H1 (cell line): Measurements from ENCODE around the gene DHTKD1. TPM values are rescaled to one million over a fixed set of nuclear protein-coding genes. Genes with fewer than 3 reads are reported as not detected.

Experiments
- BACH1 ChIP-seq: IDR thresholded peaks from 2 replicates; pipeline ENCODE4 v1.6.1; 2012; ENCODE audit warnings: low read length, improper control_type of control experiment
- CBX8 ChIP-seq: fragments of 300-800, 300-1000 bp; sonication (generic); IDR thresholded peaks from 2 replicates; pipeline ENCODE4 v1.7.1; 2016; ENCODE audit warnings: low read depth, low read length, borderline replicate concordance
- CEBPB ChIP-seq: IDR thresholded peaks from 2 replicates; pipeline ENCODE4 v1.6.1; 2012; ENCODE audit warnings: low read depth, low read length
- CTBP2 ChIP-seq: IDR thresholded peaks from 2 replicates; pipeline ENCODE4 v1.7.0; 2011; ENCODE audit warnings: borderline replicate concordance, mild to moderate bottlenecking, moderate library complexity, mixed read lengths, low read length; ENCODE audit not compliant: insufficient read depth, insufficient read length
- EZH2 ChIP-seq: fragments of 200-600 bp; sonication (generic); IDR thresholded peaks from 2 replicates; pipeline ENCODE4 v1.7.1; 2012; ENCODE audit warnings: low read depth, mild to moderate bottlenecking, moderate library complexity, low read length, inconsistent platforms; ENCODE audit not compliant: severe bottlenecking
- GABPA ChIP-seq: IDR thresholded peaks from 2 replicates; pipeline ENCODE4 v1.6.1; 2011; ENCODE audit warnings: mild to moderate bottlenecking, low read length, moderate library complexity, borderline replicate concordance; ENCODE audit not compliant: insufficient read depth
- GTF2F1 ChIP-seq: IDR thresholded peaks from 2 replicates; pipeline ENCODE4 v1.6.1; 2012; ENCODE audit warnings: low read depth, low read length, improper control_type of control experiment, borderline replicate concordance
- KDM4A ChIP-seq: IDR thresholded peaks from one replicate; pipeline ENCODE4 v1.7.1; 2012; ENCODE audit warnings: low read depth, mild to moderate bottlenecking, moderate library complexity, low read length, inconsistent platforms; ENCODE audit not compliant: severe bottlenecking
- MAFK ChIP-seq: IDR thresholded peaks from 2 replicates; pipeline ENCODE4 v1.6.1; 2012; ENCODE audit warnings: low read depth, mild to moderate bottlenecking, improper control_type of control experiment, low read length
- NRF1 ChIP-seq: IDR thresholded peaks from 2 replicates; pipeline ENCODE4 v1.6.1; 2011; ENCODE audit warnings: mild to moderate bottlenecking, low read depth, low read length, improper control_type of control experiment
- PHF8 ChIP-seq: fragments of 200-600 bp; sonication (generic); conservative IDR thresholded peaks from 2 replicates; pipeline ENCODE4 v1.7.1; 2012; ENCODE audit warnings: low read depth, mild to moderate bottlenecking, inconsistent platforms, low read length, moderate library complexity
- POLR2A ChIP-seq, 2 experiments: IDR thresholded peaks; 1 replicate in 1 of 2; 2 replicates in 1 of 2; pipeline ENCODE4 v1.6.1; 2011; ENCODE audit warnings: low read depth in 2 of 2, low read length in 2 of 2, mild to moderate bottlenecking in 2 of 2; ENCODE audit errors: control extremely low read depth in 1 of 2
- POLR2AphosphoS5 ChIP-seq: IDR thresholded peaks from 2 replicates; pipeline ENCODE4 v1.6.1; 2011; ENCODE audit warnings: low read depth, low read length
- POU5F1 ChIP-seq: IDR thresholded peaks from 2 replicates; pipeline ENCODE4 v1.6.1; 2011; ENCODE audit warnings: low read depth, mild to moderate bottlenecking, low read length, moderate library complexity
- RFX5 ChIP-seq: IDR thresholded peaks from 2 replicates; pipeline ENCODE4 v1.6.1; 2011; ENCODE audit warnings: low read depth, low read length, improper control_type of control experiment, borderline replicate concordance
- RXRA ChIP-seq: IDR thresholded peaks from 2 replicates; pipeline ENCODE4 v1.6.1; 2011; ENCODE audit warnings: low read depth, mild to moderate bottlenecking, low read length, moderate library complexity; ENCODE audit not compliant: insufficient read depth
- SAP30 ChIP-seq: fragments of 300-600 bp; sonication (generic); IDR thresholded peaks from 2 replicates; pipeline ENCODE4 v1.7.1; 2012; ENCODE audit warnings: low read length, moderate library complexity, mild to moderate bottlenecking, inconsistent platforms; ENCODE audit not compliant: insufficient read depth, insufficient replicate concordance
- SIN3A ChIP-seq, 2 experiments: IDR thresholded peaks in 1 of 2; conservative IDR thresholded peaks in 1 of 2; 2 replicates each; pipeline ENCODE4 v1.6.1; 2011 to 2012; ENCODE audit warnings: low read length in 2 of 2, improper control_type of control experiment in 1 of 2, low read depth in 1 of 2, mild to moderate bottlenecking in 1 of 2
- SIRT6 ChIP-seq: IDR thresholded peaks from one replicate; pipeline ENCODE4 v1.7.1; 2012; ENCODE audit warnings: low read length, inconsistent platforms
- SP1 ChIP-seq: IDR thresholded peaks from 2 replicates; pipeline ENCODE4 v1.6.1; 2011; ENCODE audit warnings: low read depth, low read length
- SP2 ChIP-seq: IDR thresholded peaks from 2 replicates; pipeline ENCODE4 v1.6.1; 2012; ENCODE audit warnings: mild to moderate bottlenecking, low read length, inconsistent platforms
- TAF7 ChIP-seq: optimal IDR thresholded peaks from 2 replicates; pipeline ENCODE3; 2011; ENCODE audit warnings: low read depth, mild to moderate bottlenecking, inconsistent platforms, low read length, moderate library complexity, borderline replicate concordance
- TBP ChIP-seq: IDR thresholded peaks from 2 replicates; pipeline ENCODE4 v1.6.1; 2011; ENCODE audit warnings: low read depth, low read length, improper control_type of control experiment
- TEAD4 ChIP-seq: IDR thresholded peaks from 2 replicates; pipeline ENCODE4 v1.6.1; 2012; ENCODE audit warnings: low read depth, low read length, inconsistent platforms, mixed read lengths
- YY1 ChIP-seq: IDR thresholded peaks from 2 replicates; pipeline ENCODE4 v1.6.1; 2011; ENCODE audit warnings: low read depth, mild to moderate bottlenecking, low read length
- polyA plus RNA-seq, 7 experiments: library from polyadenylated mRNA; depleted of rRNA in 3 of 7; stranded (reverse) in 5 of 7; unstranded in 2 of 7; fragments of >200 nt in 5 of 7; fragments of 200-250 nt in 2 of 7; gene quantifications; 1 replicate in 5 of 7; 2 replicates in 1 of 7; 4 replicates in 1 of 7; pipeline versions ENCODE4 v1.2.1 to v1.2.3, GENCODE V29; 2011 to 2013; ENCODE audit warnings: missing spikeins in 2 of 7, mixed read lengths in 2 of 7
- total RNA-seq: library from RNA; stranded (reverse); fragmentation: NEBNext Ultra II Directional; extraction: Animal tissue kit (Norgen Biotek cat#: 25700); gene quantifications from 2 replicates; pipeline ENCODE4 v1.2.1, GENCODE V29; 2021

DHTKD1 gene
- total and polyA plus RNA-seq, 2 of the 8 experiments (the other 6 are each of a cell fraction or from before 2014, with no cell fraction given): 49.8 to 74.9 TPM

GRCh38 chr10:12068449-12069269 lies at the start of gene DHTKD1 (continued):
- no peak for TF ChIP-seq POU5F1
- TF ChIP-seq MAFK: no peak
- no peak for TF ChIP-seq GABPA
- no peak for TF ChIP-seq CEBPB
- no peak for TF ChIP-seq GTF2F1
- TF ChIP-seq SP1: peak; percentile 58
- TF ChIP-seq TBP: peak; percentile 91
- peak; percentile 96 for TF ChIP-seq TAF7
- TF ChIP-seq SIN3A (conservative IDR thresholded peaks at IDR 0.05 in 1 of 2, IDR thresholded peaks at IDR 0.05 in 1 of 2; ENCODE audit: low read depth in 1 of 2, low read length in 2 of 2): peak in 1 of 2 experiments; percentile 90; a peak in 2 of 4 replicates
- no peak for TF ChIP-seq TEAD4
- peak; percentile 80 for TF ChIP-seq YY1
- TF ChIP-seq SP2: no peak
- no peak for TF ChIP-seq BACH1
- TF ChIP-seq EZH2: no peak
- TF ChIP-seq RXRA: no peak
- no peak for TF ChIP-seq CTBP2
- no peak for TF ChIP-seq SIRT6
- no peak for TF ChIP-seq RFX5
- TF ChIP-seq SAP30: no peak
- TF ChIP-seq NRF1: no peak
- TF ChIP-seq KDM4A: peak; percentile 42
- TF ChIP-seq PHF8: peak; percentile 94
- peak; percentile 94 to 95 for TF ChIP-seq POLR2A (IDR thresholded peaks at IDR 0.05; ENCODE audit: control extremely low read depth in 1 of 2, low read depth in 2 of 2, low read length in 2 of 2)
- peak; percentile 89 for TF ChIP-seq POLR2AphosphoS5
- no peak for TF ChIP-seq CBX8
